Pons (tissue), 1 donor: Measurements from ENCODE around the gene ARHGEF12.

Experiments used
- DNase-seq: peaks from one replicate; pipeline ENCODE4 v3.0.0-alpha.2; 2016; ENCODE audit warnings: low spot score

Gene ARHGEF12

DNA sequence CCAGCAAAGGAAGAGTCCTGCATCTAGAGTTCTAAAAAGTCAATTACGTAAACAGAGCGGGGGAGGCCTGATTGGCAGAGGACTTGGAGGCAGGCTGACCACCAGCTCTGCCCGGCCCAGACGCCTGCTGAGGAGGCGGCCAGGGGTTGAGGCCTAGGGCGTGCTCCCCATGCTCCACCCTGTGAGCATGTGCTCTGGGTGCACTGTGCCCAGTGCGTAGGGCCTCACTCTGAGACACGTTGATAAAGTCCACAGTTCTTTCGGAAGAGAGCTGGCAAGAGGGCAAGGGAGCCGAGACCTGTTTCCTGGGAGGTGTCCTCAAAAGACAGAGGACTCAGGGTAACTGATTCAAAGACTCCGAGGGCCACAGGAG lies 200.6 kb downstream of the ARHGEF12 start:
- DNase-seq, result no peak

DNA sequence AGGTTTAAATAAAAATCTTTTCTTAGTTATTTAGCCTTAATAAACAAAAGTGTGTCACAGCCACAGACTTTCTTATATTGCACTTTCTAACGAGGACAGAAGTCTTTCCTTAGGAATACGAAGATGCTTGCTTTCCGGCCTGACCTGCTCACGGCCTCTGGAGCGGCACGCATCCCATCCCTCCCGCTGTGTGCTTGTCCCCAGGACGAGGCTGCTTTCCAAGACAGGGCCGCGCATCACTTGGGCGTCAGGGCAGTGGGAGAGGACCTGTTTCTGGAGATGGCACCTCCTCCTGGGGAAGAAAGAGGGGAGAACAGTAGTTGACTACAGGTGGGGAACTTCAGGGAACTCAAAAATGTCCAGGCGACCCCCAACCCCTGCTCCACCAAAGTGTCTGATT lies 201.8 kb downstream of the ARHGEF12 start:
- DNase-seq, result no peak

DNA sequence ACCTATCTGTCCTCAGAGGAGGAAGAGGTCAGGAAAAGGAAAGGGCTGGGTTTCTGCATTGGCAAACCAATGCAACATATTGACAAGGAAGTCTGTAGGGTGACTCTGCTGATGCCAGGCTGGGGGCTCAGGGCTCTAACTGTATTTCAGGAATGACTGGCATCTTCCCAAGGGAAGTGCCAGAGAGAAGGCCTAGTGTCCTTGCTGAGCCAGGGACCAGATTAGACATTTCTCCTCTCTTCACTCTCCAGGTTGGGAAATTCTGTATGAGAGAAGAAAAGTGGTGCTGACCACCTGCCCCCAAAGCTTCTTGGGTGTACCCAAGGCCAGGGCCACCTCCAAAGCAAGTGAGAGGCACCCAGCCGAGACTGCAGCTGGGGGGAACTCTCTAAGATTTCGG lies 202.5 kb downstream of the ARHGEF12 start:
- DNase-seq, result no peak
